GM18861 (cell line): Measurements from ENCODE around the gene HSBP1.
A peak's percentile ranks its signal among the peaks of the same experiment; 100 is the strongest.

Source experiments
- ATAC-seq: cut with Tn5 transposase; IDR thresholded peaks from one replicate; pipeline ENCODE4 v1.9.1; 2021; ENCODE audit not compliant: unreplicated experiment

HSBP1 gene

DNA sequence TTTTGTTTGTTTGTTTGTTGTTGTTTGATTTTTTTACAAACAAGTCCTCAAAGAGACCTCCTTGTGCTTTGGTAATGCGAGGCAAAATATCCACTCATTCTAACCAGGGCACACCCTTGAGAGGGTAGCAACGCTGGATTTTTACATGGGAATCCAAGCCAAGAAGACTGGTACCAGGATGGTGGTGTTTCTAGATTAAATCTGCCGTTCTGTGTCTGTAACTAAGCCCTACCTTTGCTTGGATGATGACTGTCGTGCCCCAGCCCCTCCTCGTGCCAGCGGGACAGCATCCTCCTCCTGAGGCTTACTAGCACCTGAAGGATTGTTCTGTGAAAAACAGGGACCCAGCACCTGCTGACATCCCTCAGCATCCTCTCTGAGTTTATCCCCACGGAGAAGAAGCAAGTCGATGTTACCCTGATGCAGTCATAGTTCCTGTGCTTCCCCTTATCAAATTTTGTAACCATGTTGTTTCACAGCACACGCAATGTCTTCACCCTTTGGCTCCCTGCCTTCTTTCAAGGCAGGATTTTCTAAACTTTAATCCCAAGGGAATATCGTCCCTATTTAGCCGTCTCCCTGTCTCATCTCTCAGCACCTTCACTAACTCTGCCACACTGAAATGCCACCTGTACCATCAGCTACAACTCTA is 5.1 kb upstream of the HSBP1 start:
- no peak for ATAC-seq

DNA sequence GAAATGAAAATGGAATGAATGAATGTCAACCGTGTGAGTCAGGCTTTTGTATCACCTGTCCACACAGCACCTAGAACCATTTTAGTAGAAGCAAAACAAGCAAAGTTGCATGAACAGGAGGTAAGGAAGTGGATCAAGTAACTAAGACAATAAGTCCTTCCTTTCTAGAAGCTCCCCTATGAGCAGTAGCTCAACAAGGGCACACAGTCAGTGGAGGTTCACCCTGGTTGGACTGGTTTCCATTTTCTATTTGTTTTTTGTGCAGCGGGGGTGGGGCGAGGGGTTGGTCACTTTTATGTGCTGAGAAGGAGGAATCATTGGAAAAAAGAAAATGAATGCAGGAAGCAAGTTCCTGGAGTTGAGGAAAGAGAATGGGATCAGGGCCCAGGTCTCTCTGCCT is 4.0 kb upstream of the HSBP1 start:
- no peak for ATAC-seq

DNA sequence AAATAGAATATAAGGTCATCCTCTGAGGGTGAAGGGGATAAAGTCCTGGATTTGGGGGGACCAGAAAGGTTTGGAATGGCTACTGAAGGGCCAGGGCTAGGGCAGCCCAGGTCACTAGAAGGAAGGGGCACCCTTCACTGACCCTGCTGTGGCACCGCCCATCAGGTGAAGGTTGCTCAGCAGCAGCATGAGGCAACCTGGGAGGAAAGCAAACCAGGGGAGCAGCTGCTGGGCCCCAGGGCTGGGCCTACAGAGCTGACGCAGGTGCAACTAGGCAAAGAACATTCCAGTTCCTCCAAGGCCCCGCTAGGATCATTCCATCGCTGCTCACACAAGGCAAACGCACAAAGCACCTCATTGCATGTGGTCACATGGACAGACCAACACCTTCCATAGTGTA is 3.4 kb upstream of the HSBP1 start:
- ATAC-seq, result no peak

DNA sequence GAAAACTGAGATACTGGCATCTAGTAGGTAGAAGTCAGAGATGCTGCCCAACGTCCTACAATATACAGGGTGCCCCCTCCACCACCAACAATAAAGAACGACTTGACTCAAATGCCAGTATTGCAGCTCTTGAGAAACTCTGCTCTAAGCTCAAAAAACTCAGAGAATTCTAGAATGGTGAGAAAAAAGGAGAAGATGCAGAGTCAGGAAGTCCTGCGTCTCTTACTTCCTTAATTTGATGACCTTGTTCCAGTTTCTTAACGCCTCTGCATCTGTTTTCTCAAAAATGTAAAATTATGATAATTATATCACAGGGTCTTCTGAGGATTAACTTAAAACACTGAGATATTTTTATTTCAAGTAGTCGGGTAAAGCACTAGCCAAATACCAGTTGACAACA is 1.7 kb upstream of the HSBP1 start:
- no peak for ATAC-seq

DNA sequence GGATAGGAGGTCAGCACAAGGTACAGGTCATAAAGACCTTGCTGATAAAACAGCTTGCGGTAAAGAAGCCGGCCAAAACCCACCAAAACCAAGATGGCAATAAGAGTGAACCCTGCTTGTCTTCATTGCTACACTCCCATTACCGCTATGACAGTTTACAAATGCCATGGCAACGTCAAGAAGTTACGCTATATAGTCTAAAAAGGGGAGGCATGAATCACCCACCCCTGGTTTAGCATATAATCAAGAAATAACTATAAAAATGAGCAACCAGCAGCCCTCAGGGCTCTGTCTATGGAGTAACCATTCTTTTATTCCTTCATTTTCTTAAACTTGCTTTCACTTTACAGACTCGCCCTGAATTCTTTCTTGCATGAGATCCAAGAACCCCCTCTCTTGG is 1.0 kb upstream of the HSBP1 start:
- ATAC-seq, result no peak

DNA sequence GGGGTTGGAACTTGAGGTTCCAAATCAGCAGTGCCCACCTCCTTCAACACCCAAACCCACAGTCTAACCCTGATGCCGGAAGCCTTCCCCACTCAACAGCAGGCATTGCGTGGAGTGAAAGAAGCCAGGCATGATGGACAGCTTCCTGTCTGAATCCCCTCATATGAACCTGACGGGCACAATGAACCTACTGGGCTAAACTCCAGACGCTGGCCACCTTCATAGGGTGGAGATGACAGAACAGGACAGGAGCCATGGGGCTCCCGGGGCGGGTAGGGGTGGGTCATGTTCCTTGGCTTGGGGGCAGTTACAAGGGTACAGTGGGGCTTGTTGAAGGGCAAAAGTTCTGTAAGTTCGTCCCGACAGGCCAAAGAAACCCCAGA is 460 bp upstream of the HSBP1 start:
- ATAC-seq, result no peak

DNA sequence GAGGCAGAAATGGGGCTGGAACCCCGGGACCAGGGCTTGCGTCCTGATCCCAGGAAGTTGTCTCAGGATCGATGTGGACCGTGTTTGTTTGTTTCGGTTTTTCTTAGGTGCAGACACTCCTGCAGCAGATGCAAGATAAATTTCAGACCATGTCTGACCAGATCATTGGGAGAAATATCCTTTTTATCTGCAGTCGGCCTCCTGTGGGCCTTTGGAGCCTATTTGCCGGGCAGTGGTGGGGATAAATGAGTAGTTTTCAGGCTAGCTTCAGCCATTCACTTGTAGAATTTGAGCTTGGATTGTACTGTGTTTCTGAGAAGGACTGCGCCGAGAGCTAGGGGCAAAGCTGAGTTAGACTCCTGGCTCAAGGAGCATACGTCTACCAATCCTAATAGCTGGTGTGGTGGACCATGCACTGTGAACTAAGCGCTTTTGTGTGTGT is 816 bp downstream of the HSBP1 start:
- no peak for ATAC-seq

DNA sequence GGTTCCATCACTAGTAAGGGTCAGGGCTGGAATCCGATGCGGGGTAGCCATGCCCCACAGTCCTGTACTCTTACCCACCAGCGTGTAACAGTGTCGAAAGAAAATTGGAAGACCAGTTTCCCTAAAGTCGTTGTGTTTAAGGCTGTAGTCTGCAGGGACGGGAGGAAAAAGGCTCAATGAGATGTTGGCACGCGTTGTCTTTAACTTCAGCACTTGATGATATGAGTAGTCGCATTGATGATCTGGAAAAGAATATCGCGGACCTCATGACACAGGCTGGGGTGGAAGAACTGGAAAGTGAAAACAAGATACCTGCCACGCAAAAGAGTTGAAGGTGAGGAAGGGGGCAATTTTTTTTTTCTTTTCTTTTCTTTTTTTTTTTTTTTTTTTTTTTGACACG is 1.3 kb downstream of the HSBP1 start:
- no peak for ATAC-seq

DNA sequence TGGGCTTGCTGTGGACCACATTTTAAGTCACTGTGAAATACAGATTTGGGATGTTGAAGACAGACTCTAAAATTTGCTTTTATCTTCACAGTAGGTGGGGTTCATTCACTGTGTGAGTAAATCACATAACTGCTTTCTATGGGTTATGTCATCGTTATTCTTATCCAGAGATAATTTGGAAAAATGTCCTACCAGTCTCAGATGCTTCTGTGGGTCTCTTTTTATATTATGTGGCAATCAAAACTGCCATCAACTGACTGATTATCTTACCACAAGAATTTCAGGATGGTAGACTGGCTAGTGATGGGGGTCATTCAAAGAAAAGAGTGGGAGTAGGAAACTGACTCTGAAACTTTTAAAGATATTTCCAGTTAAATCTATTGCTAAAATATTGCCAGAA is 3.1 kb downstream of the HSBP1 start:
- ATAC-seq, result no peak

DNA sequence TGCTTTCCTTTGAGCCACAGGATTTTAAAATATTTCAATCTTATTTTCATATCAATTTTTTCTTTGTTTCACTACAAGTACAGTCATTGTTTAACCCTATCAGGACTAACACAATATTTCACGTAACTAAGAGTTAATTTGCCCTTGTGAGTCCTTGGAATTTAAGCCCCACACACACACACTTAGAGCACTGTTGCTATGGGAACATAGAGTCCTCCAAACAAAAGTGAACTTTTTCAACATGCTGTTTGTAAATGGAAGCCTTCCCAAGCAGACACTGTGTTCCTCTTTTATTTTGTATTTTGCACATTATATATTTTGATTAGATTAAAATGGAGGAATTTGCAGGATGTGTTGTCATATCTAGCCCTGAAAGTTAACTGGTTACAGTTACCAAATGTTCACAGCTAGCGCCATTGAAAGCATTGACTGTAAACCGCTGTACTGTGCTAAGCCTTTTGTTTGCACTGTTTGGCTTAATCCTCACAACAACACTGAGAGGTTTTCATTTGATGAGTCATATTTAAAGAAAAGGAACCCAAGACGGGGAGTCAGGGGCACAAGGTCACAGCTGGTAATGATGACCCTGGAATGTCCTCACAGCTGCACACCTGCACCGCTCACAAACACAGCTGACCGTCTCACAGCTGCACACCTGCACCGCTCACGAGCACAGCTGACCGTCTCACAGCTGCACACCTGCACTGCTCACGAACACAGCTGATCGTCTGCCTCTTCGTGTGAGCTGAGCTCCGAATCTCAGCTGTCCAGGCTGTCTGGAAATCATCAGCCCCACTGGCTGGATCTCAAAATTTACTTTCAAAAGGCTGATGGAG is 6.3 kb downstream of the HSBP1 start:
- no peak for ATAC-seq

DNA sequence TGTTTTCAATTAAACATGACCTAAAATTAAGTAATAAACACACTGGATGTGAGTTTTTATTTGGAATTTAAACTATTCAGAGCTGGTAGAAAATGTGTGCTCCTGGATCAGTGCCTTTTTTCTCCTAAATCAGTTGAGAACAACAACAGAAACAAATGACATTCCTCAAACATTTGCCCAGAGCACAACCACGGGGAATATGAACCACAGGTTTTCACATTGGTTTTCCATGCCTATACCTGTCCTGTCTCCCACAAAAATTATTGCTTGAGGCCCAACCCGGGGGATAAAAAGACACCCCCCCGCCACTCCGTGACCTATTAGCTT is 6.8 kb downstream of the HSBP1 start:
- no peak for ATAC-seq

DNA sequence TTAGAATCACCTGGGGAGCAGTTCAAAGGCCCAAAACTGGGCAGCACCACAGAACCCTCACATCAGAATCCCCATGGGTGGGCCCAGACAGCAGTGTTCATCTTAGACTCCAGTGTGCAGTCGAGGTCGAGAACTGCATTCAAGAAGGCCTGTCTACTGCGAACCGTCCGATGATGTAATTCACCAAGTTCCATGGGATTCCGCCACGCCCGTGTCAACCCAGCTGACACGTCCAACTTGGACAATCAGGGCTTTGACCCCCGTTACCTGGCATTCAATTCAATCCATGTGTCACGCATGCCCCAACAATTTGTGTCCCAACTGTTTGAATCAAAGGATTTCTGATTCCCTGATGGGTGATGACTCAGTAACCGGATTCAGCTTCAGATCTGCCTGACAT is 9.2 kb downstream of the HSBP1 start:
- no peak for ATAC-seq

DNA sequence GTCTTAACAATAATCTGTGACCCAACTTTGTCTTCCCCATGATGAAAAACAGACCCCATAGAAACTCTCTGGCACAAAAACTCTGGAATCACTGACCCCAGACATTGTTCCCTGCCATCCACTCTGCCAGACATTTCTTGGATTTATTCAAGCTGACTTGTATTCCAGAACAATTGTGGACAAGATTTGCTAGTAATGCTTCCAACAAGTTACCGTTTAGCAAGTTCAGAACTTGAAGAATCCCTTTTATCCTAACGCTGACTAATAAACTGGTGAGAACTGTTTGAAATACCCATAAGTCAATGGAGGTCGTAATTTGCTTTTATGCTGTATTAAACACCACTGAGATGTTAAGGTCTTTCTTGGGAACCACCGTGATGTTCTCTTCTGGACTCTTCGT is 10.5 kb downstream of the HSBP1 start:
- ATAC-seq, result no peak

DNA sequence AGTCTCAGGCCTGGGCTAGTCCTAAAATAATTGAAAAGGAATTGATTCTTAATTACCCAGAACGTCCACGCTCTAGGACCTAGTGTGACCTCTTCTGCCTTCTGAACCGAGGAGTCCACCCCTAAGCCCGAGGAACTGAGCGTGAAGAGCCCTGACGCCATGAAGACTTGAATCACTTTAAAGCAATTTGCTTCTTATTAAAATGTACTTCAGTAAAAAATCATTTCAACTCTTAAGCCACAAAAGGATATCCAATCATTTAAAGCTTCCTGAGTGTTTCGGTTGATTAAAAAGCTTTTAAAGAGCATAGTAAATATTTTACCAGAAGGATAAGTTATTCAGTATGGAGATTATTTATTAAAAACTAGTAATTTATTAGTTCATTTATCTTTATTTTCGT is 11.6 kb downstream of the HSBP1 start:
- ATAC-seq, result no peak

DNA sequence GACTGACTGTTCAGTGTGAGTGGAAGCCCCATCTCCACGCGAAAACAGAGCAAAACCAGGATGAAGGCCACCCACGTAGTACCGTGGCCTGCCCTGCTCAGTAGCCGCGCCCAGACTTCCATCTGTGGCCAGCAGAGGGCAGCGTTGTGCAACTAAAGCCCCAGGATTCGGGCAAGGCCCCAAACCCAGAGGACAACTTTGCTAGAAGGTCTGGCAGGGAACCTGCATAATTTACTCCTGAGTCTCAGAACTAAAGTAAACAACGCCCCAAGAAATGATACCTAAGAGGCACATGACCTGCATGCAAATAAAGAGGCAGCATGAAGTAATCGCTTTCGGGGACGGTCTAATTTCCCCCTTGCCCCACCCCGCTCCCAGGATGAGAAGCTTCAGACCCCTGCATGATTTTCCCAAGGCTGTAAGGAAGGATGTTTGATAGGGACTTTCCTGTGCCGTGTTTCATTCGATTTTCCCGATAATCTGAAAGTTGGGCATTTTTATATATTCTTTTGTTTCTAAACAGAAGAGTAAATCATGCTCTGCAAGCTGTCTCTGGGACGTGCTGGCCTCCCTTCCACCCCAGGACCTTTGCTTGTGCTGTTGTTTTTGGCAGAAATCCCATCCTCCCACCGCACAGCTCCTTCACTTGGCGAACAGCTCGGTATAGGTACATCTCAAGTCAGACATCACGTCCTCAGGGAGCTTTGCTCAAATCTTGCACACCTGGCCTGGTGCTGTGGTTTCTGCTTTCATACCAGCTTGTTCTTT is 18.6 kb downstream of the HSBP1 start:
- ATAC-seq, result peak; percentile 79

DNA sequence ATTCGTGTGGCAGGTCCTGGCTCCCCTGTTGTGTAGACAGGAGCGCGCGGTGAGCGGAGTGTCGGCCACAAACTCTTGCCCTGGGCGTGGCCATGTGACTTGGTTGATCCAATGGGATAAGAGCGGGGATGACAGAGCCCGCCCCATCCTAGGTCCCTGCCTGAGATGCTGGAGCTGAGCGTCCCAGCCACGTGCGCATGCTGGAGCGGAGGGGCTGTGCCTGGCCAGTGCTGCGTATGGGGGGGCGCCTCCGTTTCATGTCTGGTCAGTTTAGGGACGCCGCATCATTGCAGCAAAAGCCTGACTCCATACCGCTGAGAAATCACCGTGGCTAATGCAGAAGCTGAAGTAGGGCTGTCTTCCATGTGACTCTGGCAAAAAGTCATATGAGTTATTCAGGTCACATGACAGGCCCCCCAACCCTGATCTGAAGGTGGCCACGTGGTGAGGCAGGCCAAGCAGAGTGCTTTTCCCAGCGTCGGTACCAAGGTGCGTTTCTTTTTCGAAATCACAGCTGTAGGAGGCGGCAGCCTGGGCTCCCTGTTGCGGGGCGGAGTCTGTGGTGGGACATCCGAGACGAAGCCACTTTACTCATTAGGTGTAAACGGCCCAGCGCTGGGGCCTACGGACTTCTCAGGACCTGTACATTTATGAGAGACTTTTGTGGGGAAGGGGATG is 22.5 kb downstream of the HSBP1 start:
- no peak for ATAC-seq

DNA sequence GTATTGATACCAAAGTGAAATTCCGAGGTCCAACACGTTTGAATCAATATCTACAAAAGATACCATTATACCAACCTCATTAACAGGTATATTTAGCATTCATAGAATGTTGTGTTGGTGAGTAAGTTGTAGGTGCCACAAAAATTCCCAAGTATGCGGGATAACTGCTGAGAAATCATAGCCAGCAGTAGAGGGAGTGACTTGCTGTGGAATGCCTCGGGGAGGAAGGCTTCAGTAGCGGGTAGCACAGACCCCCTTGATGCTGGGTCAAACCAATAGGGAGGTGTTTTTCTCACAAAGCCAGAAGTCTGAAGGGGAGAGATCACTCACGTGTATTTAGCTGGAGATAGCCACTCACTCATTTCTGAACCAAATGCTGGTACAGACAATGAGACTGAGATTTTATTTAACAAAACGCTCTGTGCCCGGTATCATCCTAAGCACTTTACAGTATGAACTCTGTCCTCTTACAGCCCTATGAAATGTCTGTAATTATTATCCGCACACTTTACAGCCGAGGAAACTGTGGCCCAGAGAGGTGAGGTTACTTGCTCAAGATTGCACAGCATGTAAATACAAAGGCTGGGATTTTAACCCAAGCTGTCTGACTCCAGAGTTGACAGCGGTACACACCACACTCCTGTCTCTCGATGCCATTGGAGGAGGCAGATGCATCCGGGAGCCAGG is 23.1 kb downstream of the HSBP1 start:
- ATAC-seq, result no peak

DNA sequence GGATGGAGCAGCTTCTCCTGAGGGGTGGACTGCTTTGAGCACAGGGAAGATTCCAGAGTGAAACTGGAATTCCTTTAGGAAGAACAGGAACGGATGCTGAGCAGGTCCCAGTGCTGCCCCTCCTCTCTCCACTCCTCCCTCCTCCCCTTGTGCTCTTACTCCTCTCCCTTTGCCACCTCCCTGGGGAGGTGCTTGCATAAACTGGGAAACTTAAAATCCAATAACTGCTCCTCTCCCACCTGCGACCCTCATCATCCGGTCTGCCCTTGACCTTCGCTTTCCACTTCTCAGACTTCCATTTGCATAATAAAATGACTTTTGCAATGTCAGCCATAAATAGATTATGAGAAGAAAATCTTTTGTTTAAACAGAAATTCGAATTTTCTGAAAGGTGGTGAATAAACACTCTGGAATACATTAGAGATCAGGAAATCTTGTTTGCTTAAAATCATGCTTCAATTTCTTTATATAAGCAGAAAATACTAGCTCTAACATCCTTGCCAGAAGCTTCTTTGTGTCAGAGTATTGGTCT is 23.7 kb downstream of the HSBP1 start:
- no peak for ATAC-seq

DNA sequence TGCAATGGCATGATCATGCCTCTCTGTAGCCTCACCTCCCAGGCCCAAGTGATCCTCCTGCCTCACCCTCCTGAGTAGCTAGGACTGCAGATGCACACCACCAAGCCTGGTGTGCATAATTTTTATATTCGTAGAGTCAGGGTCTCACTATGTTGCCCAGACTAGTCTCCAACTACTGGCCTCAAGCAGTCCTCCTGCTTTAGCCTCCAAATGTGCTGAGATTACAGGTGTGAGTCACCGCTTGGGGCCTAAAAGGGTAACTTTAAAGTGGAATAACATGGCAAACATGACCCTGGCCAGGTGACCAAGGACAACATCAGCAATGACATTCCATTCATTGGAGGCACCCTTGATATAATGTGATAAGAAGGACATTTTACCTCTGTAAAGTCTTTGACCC is 26.1 kb downstream of the HSBP1 start:
- ATAC-seq, result no peak
